Ishikawa (cell line): ENCODE measurements around the gene CALR.

Experiments used
- CEBPB ChIP-seq: IDR thresholded peaks from 2 replicates; pipeline ENCODE4 v1.6.1; 2012
- CREB1 ChIP-seq: IDR thresholded peaks from 2 replicates; pipeline ENCODE4 v1.6.1; 2012; ENCODE audit warnings: low read depth
- EGR1 ChIP-seq: IDR thresholded peaks from 2 replicates; pipeline ENCODE4 v1.6.1; 2012
- EP300 ChIP-seq: IDR thresholded peaks from 2 replicates; pipeline ENCODE4 v1.6.1; 2012; ENCODE audit warnings: borderline replicate concordance
- FOXM1 ChIP-seq: IDR thresholded peaks from 2 replicates; pipeline ENCODE4 v1.6.1; 2012; ENCODE audit warnings: low read depth, borderline replicate concordance
- MAX ChIP-seq: IDR thresholded peaks from 2 replicates; pipeline ENCODE4 v1.6.1; 2012
- NFIC ChIP-seq: IDR thresholded peaks from 2 replicates; pipeline ENCODE4 v1.6.1; 2012
- RAD21 ChIP-seq: IDR thresholded peaks from 2 replicates; pipeline ENCODE4 v1.6.1; 2012; ENCODE audit warnings: low read depth
- REST ChIP-seq: IDR thresholded peaks from 2 replicates; pipeline ENCODE4 v1.6.1; 2012; ENCODE audit warnings: low read depth, mild to moderate bottlenecking
- TAF1 ChIP-seq: IDR thresholded peaks from 2 replicates; pipeline ENCODE4 v1.6.1; 2012; ENCODE audit warnings: low read depth, mild to moderate bottlenecking
- TCF12 ChIP-seq: IDR thresholded peaks from 2 replicates; pipeline ENCODE4 v1.6.1; 2012; ENCODE audit warnings: low read depth
- TEAD4 ChIP-seq: IDR thresholded peaks from 2 replicates; pipeline ENCODE4 v1.6.1; 2012
- USF1 ChIP-seq: IDR thresholded peaks from 2 replicates; pipeline ENCODE4 v1.6.1; 2012
- YY1 ChIP-seq: IDR thresholded peaks from 2 replicates; pipeline ENCODE4 v1.6.1; 2012; ENCODE audit warnings: low read depth
- ZBTB7A ChIP-seq: IDR thresholded peaks from 2 replicates; pipeline ENCODE4 v1.6.1; 2012; ENCODE audit warnings: low read depth

Gene CALR

GRCh38 chr19:12899891-12900518 lies 38.4 kb upstream of the CALR start:
- TF ChIP-seq RAD21 (no peak), TEAD4 (no peak), FOXM1 (no peak), CEBPB (no peak), YY1 (no peak), NFIC (no peak)

- TF ChIP-seq MAX (no peak), CEBPB (no peak), REST (no peak), FOXM1 (no peak), TCF12 (no peak), CREB1 (no peak), RAD21 (no peak), TEAD4 (no peak), NFIC (no peak), EP300 (no peak)
These were observed 31.2 kb upstream of the CALR start for GRCh38 chr19:12907166-12907565.

GRCh38 chr19:12912571-12912970 lies 25.8 kb upstream of the CALR start:
- TF ChIP-seq RAD21 (no peak), EP300 (no peak), EGR1 (no peak), TAF1 (no peak), TEAD4 (no peak), REST (no peak), CEBPB (no peak), NFIC (no peak), TCF12 (no peak), FOXM1 (no peak), MAX (no peak), USF1 (no peak), YY1 (no peak), ZBTB7A (no peak), CREB1 (no peak)

- TF ChIP-seq MAX (no peak), NFIC (peak; percentile 77), TEAD4 (peak; percentile 35), ZBTB7A (0 out of 2 replicates have a peak, but pooled peaks have one; percentile 40), TCF12 (0 out of 2 replicates have a peak, but pooled peaks have one; percentile 37), CEBPB (no peak), USF1 (no peak), TAF1 (peak; percentile 15; the same call in 1 of the 2 replicates)
These were observed 25.3 kb upstream of the CALR start for GRCh38 chr19:12913011-12913561.

GRCh38 chr19:12913851-12914690 lies 24.3 kb upstream of the CALR start:
- TF ChIP-seq USF1 (no peak), CEBPB (no peak), EGR1 (no peak), NFIC (no peak), YY1 (no peak), CREB1 (no peak), RAD21 (no peak), EP300 (no peak), TEAD4 (no peak), TAF1 (no peak), ZBTB7A (no peak), TCF12 (no peak), FOXM1 (no peak), REST (no peak), MAX (no peak)
